ENCODE data around the gene MYO16.

Gene MYO16

DNA sequence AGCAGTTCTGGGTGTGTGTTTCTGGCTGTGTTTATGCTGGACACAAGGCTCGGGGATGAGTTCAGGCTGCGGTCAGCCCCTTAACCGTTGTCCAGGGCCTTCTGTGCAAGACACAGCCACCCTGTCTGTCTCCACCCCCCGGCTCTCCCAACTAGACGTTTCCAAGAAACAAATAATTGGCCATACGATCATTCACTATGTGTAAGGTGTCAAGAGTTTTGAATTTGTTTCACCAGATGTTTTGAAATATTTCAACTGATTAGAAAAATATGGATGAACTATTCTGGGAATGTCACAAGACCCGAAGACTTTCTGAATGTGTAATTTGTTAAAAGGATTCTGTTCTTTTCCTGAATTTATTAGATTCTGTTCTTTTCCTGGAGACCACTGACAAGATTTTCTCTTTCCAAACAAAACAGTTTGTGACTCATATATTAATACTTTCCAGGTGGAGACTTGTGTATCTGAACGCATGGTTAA is 318.2 kb downstream of the MYO16 start:
- no peak for DNase-seq

DNA sequence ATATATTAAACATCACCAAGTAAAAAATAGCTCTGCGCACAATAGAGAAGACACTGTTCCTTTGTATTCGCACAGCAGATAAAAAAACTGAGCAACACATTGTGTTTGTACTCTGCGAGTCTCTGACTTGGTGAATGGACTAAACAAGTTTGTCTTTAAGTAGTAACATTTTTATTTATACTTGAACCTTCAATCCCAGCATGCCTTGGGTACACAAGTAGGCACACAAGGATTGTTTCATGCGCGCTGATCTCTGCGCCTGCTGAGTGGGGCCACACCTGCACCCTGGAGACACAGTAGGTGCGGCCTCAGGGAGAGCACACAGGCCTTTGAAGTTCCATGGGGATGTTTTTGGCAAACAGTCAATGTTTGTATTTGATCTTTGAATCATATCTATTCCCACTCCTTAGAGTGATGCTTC is 318.9 kb downstream of the MYO16 start:
- DNase-seq, result no peak

DNA sequence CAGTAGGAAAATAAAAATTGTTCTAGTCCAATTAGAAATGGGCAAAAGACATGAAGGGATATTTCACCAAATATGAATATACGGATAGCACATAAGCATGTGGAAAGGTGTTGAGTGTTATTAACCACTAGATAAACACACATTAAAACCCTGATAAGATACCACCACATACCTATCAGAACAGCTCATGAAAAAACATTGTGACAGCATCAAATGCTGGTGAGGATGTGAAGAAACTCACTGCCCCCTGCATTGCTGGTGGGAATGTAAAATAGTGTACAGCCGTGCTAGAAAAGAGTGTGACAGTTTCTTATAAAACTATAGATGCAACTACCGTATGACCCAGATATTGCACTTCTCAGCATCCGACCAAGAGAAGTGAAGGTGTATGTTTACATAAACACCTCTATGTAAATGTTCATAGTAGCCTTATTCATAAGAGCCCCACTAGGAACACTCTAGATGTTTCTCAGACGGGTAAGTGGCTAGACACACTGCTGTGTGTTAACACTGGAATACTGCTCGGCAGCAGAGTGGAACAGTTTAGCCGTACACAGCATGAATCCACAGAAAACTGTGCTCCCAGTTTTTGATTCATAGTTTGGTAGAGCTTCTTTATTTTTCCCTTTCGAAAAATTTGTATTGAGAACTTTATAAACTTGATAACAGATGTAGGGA is 321.1 kb downstream of the MYO16 start:
- DNase-seq, result no peak

GRCh38 chr13:108955741-108956140 is 326.3 kb downstream of the MYO16 start:
- DNase-seq, result no peak

DNA sequence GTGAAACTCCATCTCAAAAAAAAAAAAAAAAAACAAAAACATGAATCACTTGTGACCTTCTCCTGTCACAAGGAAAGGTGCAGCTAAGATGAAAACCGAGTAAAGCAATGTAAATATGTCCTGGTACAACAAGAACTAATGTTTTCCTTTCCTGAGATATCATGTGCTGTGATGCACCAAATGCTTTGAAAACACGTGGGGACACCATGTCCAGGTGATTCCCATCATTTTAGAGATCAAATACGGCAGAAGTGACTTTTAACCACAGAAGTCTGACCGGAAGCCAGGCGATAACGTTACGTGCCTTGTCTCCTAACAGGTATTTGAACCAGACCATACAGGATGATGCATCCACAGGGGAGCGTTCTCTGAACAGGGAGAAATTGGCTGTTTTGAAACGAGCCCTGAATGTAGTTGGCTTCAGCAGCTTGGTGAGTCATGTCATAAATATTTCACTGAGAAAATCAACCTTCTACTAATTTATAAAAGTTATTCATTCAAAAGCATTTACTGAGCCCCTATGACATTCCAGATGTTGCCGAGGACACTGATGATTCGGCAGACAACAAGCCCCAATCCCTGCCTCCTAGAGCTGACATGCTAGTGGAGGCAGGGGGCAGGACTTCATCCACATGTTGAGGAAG is 328.1 kb downstream of the MYO16 start:
- DNase-seq, result no peak

DNA sequence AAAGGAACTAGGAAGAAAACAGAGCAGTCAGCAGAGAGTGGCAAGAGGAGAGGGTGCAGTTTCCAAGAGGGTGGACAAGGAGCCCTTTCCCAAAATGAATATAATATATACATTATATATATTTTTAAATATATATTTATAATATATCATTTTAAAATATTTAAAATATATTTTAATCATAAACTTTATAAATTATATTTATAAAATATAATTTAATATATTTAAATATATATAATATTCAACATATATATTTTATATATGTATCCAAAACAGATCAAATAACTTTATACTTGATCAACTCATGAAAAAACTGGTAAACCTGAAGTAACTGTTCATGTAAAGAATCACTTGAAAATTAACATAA is 328.6 kb downstream of the MYO16 start:
- no peak for DNase-seq

GRCh38 chr13:108959234-108959633 is 329.8 kb downstream of the MYO16 start:
- no peak for DNase-seq

DNA sequence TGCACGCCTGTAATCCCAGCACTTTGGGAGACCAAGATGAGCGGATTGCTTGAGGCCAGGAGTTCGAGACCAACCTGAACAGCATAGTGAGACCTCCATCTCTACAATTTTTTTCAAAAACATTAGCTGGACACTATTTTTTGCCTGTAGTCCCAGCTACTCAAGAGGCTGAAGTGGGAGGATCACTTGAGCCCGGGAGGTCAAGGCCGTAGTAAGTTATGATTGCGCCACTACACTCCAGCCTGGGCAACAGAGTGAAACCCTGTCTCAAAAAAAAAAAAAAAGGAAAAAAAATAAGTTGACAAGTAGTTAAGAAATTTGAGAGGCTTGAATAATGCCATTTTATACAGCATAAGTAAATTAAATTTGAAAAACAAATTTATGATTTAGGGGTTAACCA is 330.6 kb downstream of the MYO16 start:
- DNase-seq, result no peak

DNA sequence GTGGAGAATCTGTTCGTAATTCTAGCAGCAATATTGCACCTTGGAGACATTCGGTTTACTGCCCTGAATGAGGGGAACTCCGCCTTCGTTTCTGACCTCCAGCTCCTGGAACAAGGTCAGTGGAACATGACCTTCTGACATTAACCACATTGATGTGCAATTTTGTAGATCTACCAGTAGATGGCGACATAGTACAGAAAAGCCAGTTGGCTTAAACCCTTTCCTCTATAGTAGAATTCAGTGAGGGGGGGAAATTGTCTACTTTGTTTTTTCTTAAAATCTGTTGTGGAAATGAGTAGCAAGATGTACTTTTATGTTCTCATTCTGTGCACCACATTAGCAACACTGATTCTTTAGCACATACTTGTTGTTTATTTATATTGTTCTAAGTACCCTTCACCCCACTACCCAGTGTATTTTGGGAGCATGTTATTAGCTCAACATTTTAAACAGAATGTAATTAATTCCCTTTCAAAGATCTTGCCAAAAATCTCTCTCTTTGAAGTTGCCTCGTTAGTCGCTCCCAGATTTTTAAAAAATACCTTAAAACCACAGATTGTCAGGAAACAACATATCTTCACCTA is 332.2 kb downstream of the MYO16 start:
- peak in 1 of 2 experiments; percentile 64 for DNase-seq

DNA sequence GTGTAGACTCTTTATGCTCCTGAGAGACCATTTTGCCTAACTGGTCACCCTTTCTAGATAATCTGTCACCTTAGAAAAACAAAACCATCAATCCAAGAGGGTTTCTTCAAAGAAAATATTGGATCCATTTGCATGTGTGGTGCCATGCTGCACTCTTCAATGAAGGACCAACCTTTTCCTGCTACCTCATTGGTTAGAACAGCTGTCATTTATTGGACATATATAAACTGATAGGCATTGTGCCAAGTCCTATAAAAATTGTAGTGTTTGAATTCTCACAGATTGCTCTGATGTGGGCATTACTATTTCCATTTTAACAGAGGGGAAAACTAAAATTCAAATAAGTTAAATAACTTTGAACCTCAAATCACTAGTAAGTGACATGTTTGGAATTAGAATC is 333.2 kb downstream of the MYO16 start:
- peak in 1 of 2 experiments; percentile 1 for DNase-seq

DNA sequence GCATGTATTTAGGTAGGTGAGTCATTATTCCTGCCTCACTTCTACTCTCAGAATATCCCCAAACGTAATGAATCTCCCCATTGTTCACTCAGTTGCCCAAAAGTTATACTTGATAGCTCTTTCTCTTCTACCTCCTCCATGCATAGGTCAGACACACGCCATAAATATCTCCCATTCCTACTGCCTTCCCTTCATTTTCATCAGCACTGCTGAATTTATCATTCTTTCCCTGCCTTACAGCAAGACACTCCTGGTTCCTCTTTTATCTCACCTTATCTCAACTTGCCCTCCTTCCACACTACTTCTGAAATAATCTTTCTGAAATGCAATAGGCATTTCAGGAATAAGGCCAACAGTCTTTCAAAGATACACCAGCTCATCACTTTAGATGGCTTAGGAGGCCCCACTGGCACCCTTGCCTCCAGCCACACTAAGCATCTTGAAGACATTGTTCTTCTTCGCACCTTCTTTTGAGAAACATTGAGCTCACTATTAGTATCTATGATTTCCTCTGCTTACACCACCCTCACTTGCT is 333.9 kb downstream of the MYO16 start:
- no peak for DNase-seq

GRCh38 chr13:108963846-108964600 is 334.6 kb downstream of the MYO16 start:
- DNase-seq, result no peak

- no peak for DNase-seq
These were observed 335.2 kb downstream of the MYO16 start for GRCh38 chr13:108964606-108965005.

- DNase-seq, result no peak
These were observed 338.0 kb downstream of the MYO16 start for GRCh38 chr13:108967371-108967770.

GRCh38 chr13:108968566-108968965 is 339.2 kb downstream of the MYO16 start:
- DNase-seq, result no peak

GRCh38 chr13:108974686-108975085 is 345.3 kb downstream of the MYO16 start:
- DNase-seq, result no peak

DNA sequence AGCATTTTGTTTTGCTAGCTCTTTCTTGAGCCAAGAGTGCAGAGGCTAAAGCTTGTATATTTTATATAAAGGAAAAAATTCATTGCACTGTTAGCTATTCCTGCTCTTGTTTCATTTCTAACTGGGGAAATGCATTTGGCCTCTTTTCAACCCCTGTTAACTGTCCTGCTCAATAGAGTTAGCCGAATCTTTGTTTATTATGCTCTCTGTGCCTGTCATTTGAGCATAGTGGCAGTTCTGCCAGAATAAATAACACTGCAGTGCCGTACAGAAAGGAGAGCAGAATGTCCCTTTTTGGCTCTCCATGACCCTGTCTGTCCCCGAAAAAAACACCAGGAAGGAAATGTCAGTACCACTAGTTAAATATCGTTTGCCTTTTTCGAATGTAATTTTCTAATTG is 350.8 kb downstream of the MYO16 start:
- DNase-seq, result no peak

DNA sequence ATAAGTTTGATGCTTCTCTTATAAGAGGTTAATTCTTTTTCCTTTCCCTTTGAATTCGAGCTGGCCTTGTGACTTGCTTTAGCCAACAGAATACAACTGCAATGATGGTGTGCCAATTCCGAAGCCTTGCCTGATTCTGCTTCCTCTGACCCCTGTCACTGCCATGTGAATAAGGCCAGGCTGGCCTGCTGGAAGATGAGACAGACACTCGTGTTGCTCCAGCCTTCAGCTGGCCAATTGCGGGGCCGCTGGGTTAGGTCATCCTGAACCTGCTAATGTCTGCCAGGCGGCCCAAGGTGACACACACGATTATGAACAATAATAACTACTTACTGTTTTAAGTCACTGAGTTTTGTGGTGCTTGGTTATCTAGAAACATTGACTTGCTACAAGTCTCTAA is 352.0 kb downstream of the MYO16 start:
- DNase-seq, result no peak

GRCh38 chr13:108983273-108983672 is 353.9 kb downstream of the MYO16 start:
- DNase-seq, result no peak

DNA sequence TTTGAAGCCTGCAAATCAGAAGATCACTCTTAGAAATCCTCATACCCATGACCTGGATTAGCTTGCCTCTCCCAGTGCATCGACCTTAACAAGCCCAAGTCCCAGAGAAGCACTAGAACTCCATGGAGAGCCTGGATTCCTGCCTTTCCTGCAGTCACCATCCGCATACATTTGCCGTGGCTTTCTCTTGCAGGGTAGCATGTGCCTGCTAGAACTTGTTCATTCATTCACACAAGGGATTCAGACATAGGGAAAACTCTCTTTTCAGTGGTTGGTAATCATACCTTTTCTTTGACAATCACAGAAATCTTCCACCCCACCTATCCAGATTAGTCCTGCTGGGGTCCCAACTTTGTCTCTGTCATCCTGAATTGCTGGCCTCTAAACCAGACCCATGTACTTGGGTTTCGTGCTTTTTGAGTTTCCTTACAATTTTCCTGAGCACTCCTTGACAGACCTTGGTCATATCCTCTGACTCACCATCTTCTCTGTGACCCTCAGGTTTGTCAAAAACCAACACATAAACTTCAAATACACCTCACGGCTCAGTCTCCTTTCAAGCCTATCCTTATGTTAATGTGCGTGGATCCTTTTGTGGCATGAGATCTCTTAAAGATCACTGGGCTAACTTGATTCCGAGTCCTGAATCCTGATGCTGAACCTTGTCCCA is 355.0 kb downstream of the MYO16 start:
- no peak for DNase-seq

- no peak for DNase-seq
These were observed 355.8 kb downstream of the MYO16 start for GRCh38 chr13:108985166-108985565.

GRCh38 chr13:108987517-108987916 is 358.1 kb downstream of the MYO16 start:
- peak; percentile 74 to 93 for DNase-seq

GRCh38 chr13:108987944-108988343 is 358.5 kb downstream of the MYO16 start:
- DNase-seq, result peak in 1 of 2 experiments; percentile 13
